Measurements from ENCODE around the gene DCAF12.

DNA sequence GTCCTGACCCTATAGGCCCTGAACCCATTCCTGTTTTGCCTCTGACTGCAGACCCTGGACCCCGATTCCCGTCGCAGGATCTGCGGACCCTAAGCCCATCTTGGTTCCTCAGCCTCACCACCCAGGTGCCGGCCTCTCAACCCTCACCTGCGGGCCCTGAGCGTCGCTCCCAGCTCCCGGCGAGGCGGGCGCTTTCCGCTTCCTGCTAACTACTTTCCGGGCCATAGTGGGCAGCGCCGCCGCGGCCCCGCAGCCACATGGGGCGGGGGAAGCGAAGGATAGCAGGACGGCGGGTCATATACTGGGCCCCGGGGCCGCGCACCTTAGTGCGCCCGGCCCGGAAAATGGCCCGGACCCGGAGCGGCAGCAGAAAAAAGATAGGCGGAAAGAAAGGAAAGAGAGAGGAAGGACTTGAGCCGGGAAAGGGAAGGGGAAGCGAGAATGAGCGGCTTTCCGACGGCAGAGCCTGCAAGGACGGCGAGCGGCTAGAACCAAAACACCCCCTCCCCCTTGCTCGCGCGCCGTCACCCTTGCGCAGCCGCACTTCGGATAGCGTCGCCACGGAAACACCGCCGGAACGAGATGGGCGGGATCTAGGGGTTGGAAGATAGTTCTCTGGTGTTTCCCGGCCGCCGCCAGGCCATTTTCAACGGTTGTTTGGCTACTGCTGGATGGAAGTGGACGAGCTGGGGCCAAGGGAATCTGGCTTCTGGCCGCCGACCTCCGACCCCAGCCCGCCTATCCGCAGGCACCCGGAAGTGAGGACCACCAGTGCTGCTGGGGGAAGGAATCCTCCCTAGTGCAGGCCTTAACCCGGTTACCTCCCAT is at the start of gene DCAF12:
- peak in 1 of 2 donors; percentile 67 for TF ChIP-seq POLR2A (IDR thresholded peaks at IDR 0.05)
- TF ChIP-seq, protein P1, sequence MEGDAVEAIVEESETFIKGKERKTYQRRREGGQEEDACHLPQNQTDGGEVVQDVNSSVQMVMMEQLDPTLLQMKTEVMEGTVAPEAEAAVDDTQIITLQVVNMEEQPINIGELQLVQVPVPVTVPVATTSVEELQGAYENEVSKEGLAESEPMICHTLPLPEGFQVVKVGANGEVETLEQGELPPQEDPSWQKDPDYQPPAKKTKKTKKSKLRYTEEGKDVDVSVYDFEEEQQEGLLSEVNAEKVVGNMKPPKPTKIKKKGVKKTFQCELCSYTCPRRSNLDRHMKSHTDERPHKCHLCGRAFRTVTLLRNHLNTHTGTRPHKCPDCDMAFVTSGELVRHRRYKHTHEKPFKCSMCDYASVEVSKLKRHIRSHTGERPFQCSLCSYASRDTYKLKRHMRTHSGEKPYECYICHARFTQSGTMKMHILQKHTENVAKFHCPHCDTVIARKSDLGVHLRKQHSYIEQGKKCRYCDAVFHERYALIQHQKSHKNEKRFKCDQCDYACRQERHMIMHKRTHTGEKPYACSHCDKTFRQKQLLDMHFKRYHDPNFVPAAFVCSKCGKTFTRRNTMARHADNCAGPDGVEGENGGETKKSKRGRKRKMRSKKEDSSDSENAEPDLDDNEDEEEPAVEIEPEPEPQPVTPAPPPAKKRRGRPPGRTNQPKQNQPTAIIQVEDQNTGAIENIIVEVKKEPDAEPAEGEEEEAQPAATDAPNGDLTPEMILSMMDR (IDR thresholded peaks at IDR 0.05), result peak in 3 of 12 donors; percentile 13 to 23 (median 22)

Measured in heart left ventricle (tissue), 13 donors.